HepG2 (cell line): ENCODE data around the gene SLC48A1. TPM values are rescaled to one million over a fixed set of nuclear protein-coding genes. Genes with fewer than 3 reads are reported as not detected.
A peak's percentile ranks its signal among the peaks of the same experiment; 100 is the strongest.

Source experiments
- CAMTA2 ChIP-seq: sonication (generic); formaldehyde crosslinking; IDR thresholded peaks from 2 replicates; pipeline ENCODE4 v1.4.0; 2020; ENCODE audit warnings: mild to moderate bottlenecking, missing genetic modification reagents, borderline replicate concordance
- CEBPB ChIP-seq: IDR thresholded peaks from 2 replicates; pipeline ENCODE4 v1.6.1; 2011; ENCODE audit warnings: low read depth, low read length, improper control_type of control experiment, borderline replicate concordance
- CENPT ChIP-seq: sonication (generic); formaldehyde crosslinking; IDR thresholded peaks from 2 replicates; pipeline ENCODE4 v1.8.0; 2022; ENCODE audit warnings: low read depth, mild to moderate bottlenecking, moderate library complexity, missing genetic modification reagents
- CHCHD3 ChIP-seq: sonication (generic); formaldehyde crosslinking; IDR thresholded peaks from 2 replicates; pipeline ENCODE4 v1.8.0; 2022; ENCODE audit warnings: mild to moderate bottlenecking, missing genetic modification reagents, moderate library complexity
- DR1 ChIP-seq: sonication (generic); formaldehyde crosslinking; IDR thresholded peaks from 2 replicates; pipeline ENCODE4 v1.8.0; 2021; ENCODE audit warnings: mild to moderate bottlenecking, missing genetic modification reagents, inconsistent platforms
- HNRNPH1 ChIP-seq: fragments of 200-400 bp; formaldehyde crosslinking; optimal IDR thresholded peaks from 2 replicates; pipeline ENCODE3; 2017; ENCODE audit warnings: mild to moderate bottlenecking, low read depth, low read length
- KDM6A ChIP-seq: IDR thresholded peaks from 2 replicates; pipeline ENCODE4 v1.6.1; 2016; ENCODE audit warnings: low read depth
- MTA3 ChIP-seq: sonication (generic); formaldehyde crosslinking; IDR thresholded peaks from 2 replicates; pipeline ENCODE4 v1.4.0; 2020; ENCODE audit warnings: missing genetic modification reagents
- MTF2 ChIP-seq: sonication (generic); formaldehyde crosslinking; IDR thresholded peaks from 2 replicates; pipeline ENCODE4 v1.5.0; 2020; ENCODE audit warnings: missing genetic modification reagents, borderline replicate concordance
- NR2F2 ChIP-seq: IDR thresholded peaks from 2 replicates; pipeline ENCODE4 v1.6.1; 2012; ENCODE audit warnings: low read depth, inconsistent platforms, borderline replicate concordance
- PHB2 ChIP-seq: fragments of 450-650 bp; IDR thresholded peaks from 2 replicates; pipeline ENCODE4 v1.6.1; 2018; ENCODE audit not compliant: partially characterized antibody
- SIN3B ChIP-seq: fragments of 150-350 bp; IDR thresholded peaks from 2 replicates; pipeline ENCODE4 v1.6.1; 2014; ENCODE audit warnings: low read length
- SP4 ChIP-seq: sonication (generic); formaldehyde crosslinking; IDR thresholded peaks from 2 replicates; pipeline ENCODE4 v1.8.1; 2023; ENCODE audit warnings: mild to moderate bottlenecking, missing genetic modification reagents
- SP5 ChIP-seq: IDR thresholded peaks from 2 replicates; pipeline ENCODE4 v1.6.1; 2016; ENCODE audit warnings: low read depth, borderline replicate concordance
- TAF1 ChIP-seq: sonication (generic); formaldehyde crosslinking; IDR thresholded peaks from 2 replicates; pipeline ENCODE4 v1.4.0; 2020; ENCODE audit warnings: missing genetic modification reagents
- ZNF224 ChIP-seq: sonication (generic); formaldehyde crosslinking; IDR thresholded peaks from 2 replicates; pipeline ENCODE4 v1.5.0; 2020; ENCODE audit warnings: mild to moderate bottlenecking, missing genetic modification reagents
- ZNF550 ChIP-seq: sonication (generic); formaldehyde crosslinking; IDR thresholded peaks from 2 replicates; pipeline ENCODE4 v1.4.0; 2020; ENCODE audit warnings: mild to moderate bottlenecking, missing genetic modification reagents, borderline replicate concordance
- ZNF629 ChIP-seq: sonication (generic); formaldehyde crosslinking; conservative IDR thresholded peaks from 2 replicates; pipeline ENCODE4 v1.5.0; 2020; ENCODE audit warnings: missing genetic modification reagents
- polyA plus RNA-seq, 8 experiments: library from polyadenylated mRNA; depleted of rRNA in 3 of 8; stranded (reverse) in 7 of 8; unstranded in 1 of 8; fragments of >200 nt; fragmentation: Illumina TruSeq in 4 of 8; extraction: Trizol in 4 of 8; gene quantifications; 2 replicates each; pipeline versions ENCODE4 v1.2.1 to v1.2.3, GENCODE V29; 2011 to 2016; ENCODE audit warnings: low read depth in 4 of 8, missing spikeins in 1 of 8, mixed read lengths in 1 of 8; ENCODE audit not compliant: insufficient read depth in 1 of 8
- total RNA-seq, 5 experiments: library from RNA; depleted of rRNA; stranded (reverse); fragments of >200 nt; fragmentation: Illumina TruSeq; extraction: Trizol; gene quantifications; 2 replicates each; pipeline ENCODE4 v1.2.3, GENCODE V29; 2016; ENCODE audit warnings: low read depth in 1 of 5
- TF ChIP-seq, protein P1 (sequence below): sonication (generic); formaldehyde crosslinking; IDR thresholded peaks from 2 replicates; pipeline ENCODE4 v1.4.0; 2020; ENCODE audit warnings: mild to moderate bottlenecking, low read depth, missing genetic modification reagents
- TF ChIP-seq, protein P2 (sequence below): sonication (generic); formaldehyde crosslinking; IDR thresholded peaks from 2 replicates; pipeline ENCODE4 v1.4.0; 2020; ENCODE audit warnings: missing genetic modification reagents
- TF ChIP-seq, protein P3 (sequence below): IDR thresholded peaks from 2 replicates; pipeline ENCODE4 v1.6.1; 2016; ENCODE audit warnings: mild to moderate bottlenecking
- TF ChIP-seq, protein P4 (sequence below): sonication (generic); formaldehyde crosslinking; IDR thresholded peaks from 2 replicates; pipeline ENCODE4 v1.8.0; 2022; ENCODE audit warnings: mild to moderate bottlenecking, missing genetic modification reagents; ENCODE audit not compliant: insufficient replicate concordance

Gene SLC48A1
- total and polyA plus RNA-seq, 2 of the 13 experiments (the other 11 are each of a cell fraction or from before 2014, with no cell fraction given), result 2.2 to 3.7 TPM

DNA sequence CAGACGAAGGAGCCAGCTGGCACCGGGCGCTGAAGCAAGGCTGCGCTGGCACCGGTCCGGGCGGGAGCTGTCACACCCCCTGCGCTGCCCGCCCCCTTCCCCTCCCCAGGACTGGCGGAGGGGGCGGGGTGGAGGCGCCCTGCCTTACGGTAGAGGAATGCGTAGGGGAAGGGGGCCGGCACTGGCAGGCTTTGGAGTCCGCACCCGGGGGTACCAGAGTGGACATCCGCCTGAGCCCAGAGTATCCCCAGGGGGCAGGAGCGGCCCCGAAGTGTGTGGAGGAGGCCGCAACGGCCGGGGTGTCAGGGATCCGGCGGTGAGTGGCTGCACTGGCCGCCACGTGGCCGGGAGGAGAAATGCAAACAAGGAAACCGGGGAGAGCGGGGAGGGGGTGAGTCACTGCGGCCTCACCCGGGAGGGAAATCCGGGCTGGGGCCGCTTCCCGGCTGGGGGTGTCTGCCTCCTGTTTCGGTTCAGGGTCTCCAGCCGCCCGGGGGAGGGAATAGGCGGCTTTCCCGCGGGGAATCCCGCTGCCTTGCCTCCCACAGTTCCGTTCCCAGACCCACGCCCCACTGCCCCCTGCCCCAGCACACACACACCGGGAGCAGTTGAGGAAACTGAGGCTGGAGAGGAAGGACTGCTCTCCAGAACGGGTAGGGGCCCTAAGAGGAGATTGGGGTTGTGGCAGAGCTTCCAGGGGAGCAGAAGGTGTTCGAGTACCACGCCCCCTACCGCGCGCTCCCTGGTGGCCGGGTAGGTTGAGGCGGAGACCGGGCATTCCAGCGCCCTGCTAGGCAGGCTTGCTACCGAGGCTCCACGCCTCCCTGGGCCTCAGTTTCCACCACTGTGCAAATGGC, 14.0 kb upstream of the SLC48A1 start, which contains the start of gene RAPGEF3 (continued):
- TF ChIP-seq, protein P1, sequence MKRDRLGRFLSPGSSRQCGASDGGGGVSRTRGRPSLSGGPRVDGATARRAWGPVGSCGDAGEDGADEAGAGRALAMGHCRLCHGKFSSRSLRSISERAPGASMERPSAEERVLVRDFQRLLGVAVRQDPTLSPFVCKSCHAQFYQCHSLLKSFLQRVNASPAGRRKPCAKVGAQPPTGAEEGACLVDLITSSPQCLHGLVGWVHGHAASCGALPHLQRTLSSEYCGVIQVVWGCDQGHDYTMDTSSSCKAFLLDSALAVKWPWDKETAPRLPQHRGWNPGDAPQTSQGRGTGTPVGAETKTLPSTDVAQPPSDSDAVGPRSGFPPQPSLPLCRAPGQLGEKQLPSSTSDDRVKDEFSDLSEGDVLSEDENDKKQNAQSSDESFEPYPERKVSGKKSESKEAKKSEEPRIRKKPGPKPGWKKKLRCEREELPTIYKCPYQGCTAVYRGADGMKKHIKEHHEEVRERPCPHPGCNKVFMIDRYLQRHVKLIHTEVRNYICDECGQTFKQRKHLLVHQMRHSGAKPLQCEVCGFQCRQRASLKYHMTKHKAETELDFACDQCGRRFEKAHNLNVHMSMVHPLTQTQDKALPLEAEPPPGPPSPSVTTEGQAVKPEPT (CRISPR knock-in tag), result no peak
- TF ChIP-seq HNRNPH1, result no peak
- TF ChIP-seq, protein P2, sequence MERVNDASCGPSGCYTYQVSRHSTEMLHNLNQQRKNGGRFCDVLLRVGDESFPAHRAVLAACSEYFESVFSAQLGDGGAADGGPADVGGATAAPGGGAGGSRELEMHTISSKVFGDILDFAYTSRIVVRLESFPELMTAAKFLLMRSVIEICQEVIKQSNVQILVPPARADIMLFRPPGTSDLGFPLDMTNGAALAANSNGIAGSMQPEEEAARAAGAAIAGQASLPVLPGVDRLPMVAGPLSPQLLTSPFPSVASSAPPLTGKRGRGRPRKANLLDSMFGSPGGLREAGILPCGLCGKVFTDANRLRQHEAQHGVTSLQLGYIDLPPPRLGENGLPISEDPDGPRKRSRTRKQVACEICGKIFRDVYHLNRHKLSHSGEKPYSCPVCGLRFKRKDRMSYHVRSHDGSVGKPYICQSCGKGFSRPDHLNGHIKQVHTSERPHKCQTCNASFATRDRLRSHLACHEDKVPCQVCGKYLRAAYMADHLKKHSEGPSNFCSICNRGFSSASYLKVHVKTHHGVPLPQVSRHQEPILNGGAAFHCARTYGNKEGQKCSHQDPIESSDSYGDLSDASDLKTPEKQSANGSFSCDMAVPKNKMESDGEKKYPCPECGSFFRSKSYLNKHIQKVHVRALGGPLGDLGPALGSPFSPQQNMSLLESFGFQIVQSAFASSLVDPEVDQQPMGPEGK, result peak; percentile 92
- no peak for TF ChIP-seq KDM6A (CRISPR knock-in tag)
- no peak for TF ChIP-seq SP4
- TF ChIP-seq ZNF224, result no peak
- peak; percentile 37; the same call in 1 of the 2 replicates for TF ChIP-seq SP5 (CRISPR knock-in tag)
- TF ChIP-seq DR1, result no peak
- no peak for TF ChIP-seq TAF1 (CRISPR knock-in tag)
- TF ChIP-seq PHB2, result no peak
- no peak for TF ChIP-seq MTF2 (CRISPR knock-in tag)
- TF ChIP-seq ZNF629 (CRISPR knock-in tag), result no peak
- TF ChIP-seq CENPT, result no peak
- TF ChIP-seq, protein P3, sequence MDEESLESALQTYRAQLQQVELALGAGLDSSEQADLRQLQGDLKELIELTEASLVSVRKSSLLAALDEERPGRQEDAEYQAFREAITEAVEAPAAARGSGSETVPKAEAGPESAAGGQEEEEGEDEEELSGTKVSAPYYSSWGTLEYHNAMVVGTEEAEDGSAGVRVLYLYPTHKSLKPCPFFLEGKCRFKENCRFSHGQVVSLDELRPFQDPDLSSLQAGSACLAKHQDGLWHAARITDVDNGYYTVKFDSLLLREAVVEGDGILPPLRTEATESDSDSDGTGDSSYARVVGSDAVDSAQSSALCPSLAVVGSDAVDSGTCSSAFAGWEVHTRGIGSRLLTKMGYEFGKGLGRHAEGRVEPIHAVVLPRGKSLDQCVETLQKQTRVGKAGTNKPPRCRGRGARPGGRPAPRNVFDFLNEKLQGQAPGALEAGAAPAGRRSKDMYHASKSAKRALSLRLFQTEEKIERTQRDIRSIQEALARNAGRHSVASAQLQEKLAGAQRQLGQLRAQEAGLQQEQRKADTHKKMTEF (CRISPR knock-in tag), result peak; percentile 13; the same call in 1 of the 2 replicates
- no peak for TF ChIP-seq NR2F2
- TF ChIP-seq ZNF550 (CRISPR knock-in tag), result no peak
- TF ChIP-seq CEBPB, result no peak
- no peak for TF ChIP-seq SIN3B
- TF ChIP-seq, protein P4, sequence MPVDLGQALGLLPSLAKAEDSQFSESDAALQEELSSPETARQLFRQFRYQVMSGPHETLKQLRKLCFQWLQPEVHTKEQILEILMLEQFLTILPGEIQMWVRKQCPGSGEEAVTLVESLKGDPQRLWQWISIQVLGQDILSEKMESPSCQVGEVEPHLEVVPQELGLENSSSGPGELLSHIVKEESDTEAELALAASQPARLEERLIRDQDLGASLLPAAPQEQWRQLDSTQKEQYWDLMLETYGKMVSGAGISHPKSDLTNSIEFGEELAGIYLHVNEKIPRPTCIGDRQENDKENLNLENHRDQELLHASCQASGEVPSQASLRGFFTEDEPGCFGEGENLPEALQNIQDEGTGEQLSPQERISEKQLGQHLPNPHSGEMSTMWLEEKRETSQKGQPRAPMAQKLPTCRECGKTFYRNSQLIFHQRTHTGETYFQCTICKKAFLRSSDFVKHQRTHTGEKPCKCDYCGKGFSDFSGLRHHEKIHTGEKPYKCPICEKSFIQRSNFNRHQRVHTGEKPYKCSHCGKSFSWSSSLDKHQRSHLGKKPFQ (CRISPR knock-in tag), result no peak
- TF ChIP-seq CAMTA2 (CRISPR knock-in tag), result no peak
- no peak for TF ChIP-seq CHCHD3 (CRISPR knock-in tag)
- TF ChIP-seq MTA3 (CRISPR knock-in tag), result no peak
